ENCODE measurements around the gene JADE1. TPM values are rescaled to one million over a fixed set of nuclear protein-coding genes. Genes with fewer than 3 reads are reported as not detected.

JADE1 gene
- total and polyA plus RNA-seq, 3 experiments from 2014 or later: 28.4 to 43.7 (median 29.1) TPM

DNA sequence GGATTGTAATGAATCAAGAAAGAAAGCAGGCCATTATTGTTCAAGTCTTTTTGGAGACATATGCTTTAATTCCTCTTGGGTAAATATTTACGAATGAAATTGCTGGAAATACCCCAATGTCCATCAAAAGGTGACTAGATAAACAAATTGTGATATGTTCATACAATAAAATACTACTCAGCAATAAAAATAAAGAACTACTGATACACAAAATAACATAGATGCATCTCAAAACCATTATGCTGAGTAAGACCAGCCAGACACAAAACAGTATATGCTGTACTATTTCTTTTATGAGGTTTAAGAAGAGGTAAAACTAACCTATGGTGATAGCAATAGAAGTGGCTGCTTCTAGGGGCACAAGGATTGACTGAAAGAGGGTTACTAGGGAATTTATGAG is 28.8 kb upstream of the JADE1 start:
- Mint-ChIP-seq H3K4me1 (no peaks in the 10 kb centered on the region), H3K27ac (no peak overlapping the region)
- CTCF ChIA-PET: no interaction called here

DNA sequence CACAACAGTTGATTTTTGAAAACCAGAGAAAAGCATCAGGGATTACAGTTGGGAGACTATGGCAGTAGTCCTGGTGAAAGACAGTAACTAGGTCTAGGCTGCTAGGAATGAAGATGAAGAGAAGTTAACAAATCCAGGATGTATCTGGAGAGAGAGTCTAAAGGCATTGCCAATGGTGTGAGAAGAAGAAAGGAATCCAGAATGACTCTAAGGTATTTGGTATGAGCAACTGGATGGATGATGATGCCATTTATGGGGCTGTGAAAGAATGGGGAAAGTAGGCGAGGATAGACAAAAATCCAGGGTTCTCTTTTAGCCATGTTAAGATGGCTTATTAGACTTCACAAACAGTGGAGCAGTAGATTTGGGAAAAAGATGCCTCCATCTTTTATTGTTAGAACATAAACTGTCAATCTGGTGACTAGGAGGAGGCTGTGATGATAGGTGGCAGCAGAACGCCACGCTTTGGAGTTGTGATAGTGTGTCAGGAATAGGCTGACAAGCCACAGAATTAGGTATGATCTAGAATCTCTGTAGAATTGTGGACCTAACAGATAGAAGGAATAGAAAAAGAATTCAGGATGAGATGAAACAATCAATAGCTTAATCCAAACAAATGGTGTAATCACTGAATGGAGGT is 27.3 kb upstream of the JADE1 start:
- ChIA-PET POLR2A (no interaction called here), CTCF (interaction anchor here (1.4 to 3.3 kb wide), 5 partner anchors 30 to 87 kb away, joined by 3 to 19 read pairs (median 9); no protein-coding TSS in a partner anchor)
- peaks cover 0 to 7% of the 10 kb centered on the region in 2 donors for H3K27me3 Mint-ChIP-seq
- H3K36me3 Mint-ChIP-seq: no peaks in the 10 kb centered on the region
- H3K4me3 Mint-ChIP-seq: no peak overlapping the region
- no peak overlapping the region for H3K27ac ChIP-seq (ENCODE audit: low read depth, low read length)
- no peaks in the 10 kb centered on the region for H3K9me3 Mint-ChIP-seq
- H3K4me3 ChIP-seq (ENCODE audit: low read length): no peak overlapping the region
- H3K27ac Mint-ChIP-seq: peak overlapping the region in 1 of 8 donors; percentile 25
- no peaks in the 10 kb centered on the region for H3K27me3 ChIP-seq (ENCODE audit: insufficient read depth, low read length, poor library complexity, severe bottlenecking)
- no peaks in the 10 kb centered on the region for H3K36me3 ChIP-seq (ENCODE audit: insufficient read depth, low read length)
- DNase-seq: peak; percentile 35 to 72 (median 50)
- H3K4me1 Mint-ChIP-seq: no peaks in the 10 kb centered on the region
- no peaks in the 10 kb centered on the region for H3K9me3 ChIP-seq (ENCODE audit: low read length)
- H3K4me1 ChIP-seq (ENCODE audit: insufficient read depth, low read length): no peaks in the 10 kb centered on the region

More for the DNA sequence above, 28.8 kb upstream of the JADE1 start:
- Mint-ChIP-seq H3K36me3 (no peaks in the 10 kb centered on the region), H3K4me3 (no peak overlapping the region), H3K27me3 (peaks cover 0 to 13% of the 10 kb centered on the region in 2 donors), H3K9me3 (no peaks in the 10 kb centered on the region)
- H3K27me3 ChIP-seq (ENCODE audit: insufficient read depth, low read length, poor library complexity, severe bottlenecking): no peaks in the 10 kb centered on the region
- H3K4me3 ChIP-seq (ENCODE audit: low read length): no peak overlapping the region
- POLR2A ChIA-PET: no interaction called here
- H3K4me1 ChIP-seq (ENCODE audit: insufficient read depth, low read length): no peaks in the 10 kb centered on the region
- H3K9me3 ChIP-seq (ENCODE audit: low read length): no peaks in the 10 kb centered on the region
- no peaks in the 10 kb centered on the region for H3K36me3 ChIP-seq (ENCODE audit: insufficient read depth, low read length)
- H3K27ac ChIP-seq (ENCODE audit: low read depth, low read length): no peak overlapping the region
- no peak for DNase-seq

DNA sequence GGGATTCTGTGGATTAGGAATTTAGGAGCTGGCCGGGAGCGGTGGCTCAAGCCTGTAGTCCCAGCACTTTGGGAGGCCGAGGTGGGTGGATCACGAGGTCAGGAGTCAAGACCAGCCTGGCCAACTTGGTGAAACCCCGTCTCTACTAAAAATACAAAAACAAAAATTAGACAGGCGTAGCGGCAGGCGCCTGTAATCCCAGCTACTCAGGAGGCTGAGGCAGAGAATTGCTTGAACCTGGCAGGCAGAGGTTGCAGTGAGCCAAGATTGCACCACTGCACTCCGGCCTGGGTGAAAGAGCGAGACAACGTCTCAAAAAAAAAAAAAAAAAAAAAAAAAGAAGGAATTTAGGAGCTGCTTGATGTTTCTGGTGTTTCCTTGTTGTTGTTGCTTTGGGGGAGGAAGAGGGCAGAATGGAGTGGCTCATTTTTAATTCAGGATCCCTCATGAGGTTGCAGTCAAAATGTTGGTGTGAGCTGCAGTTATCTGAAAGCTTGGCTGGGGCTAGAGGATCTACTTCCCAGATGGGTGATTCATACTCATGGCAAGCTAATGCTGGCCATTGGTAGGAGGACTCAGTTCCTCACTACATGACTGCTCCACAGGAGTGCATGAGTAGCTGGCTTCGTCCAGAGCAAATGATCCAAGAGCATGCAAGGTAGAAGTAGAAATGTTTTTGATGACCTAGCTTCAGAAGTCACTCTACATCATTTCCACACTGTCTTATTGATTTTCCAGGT is 26.5 kb upstream of the JADE1 start:
- Histone ChIP-seq H3K9me3 (ENCODE audit: low read length) (no peaks in the 10 kb centered on the region), H3K27ac (ENCODE audit: low read depth, low read length) (no peak overlapping the region), H3K27me3 (ENCODE audit: insufficient read depth, low read length, poor library complexity, severe bottlenecking) (no peaks in the 10 kb centered on the region), H3K36me3 (ENCODE audit: insufficient read depth, low read length) (no peaks in the 10 kb centered on the region), H3K4me1 (ENCODE audit: insufficient read depth, low read length) (no peaks in the 10 kb centered on the region), H3K4me3 (ENCODE audit: low read length) (no peak overlapping the region)
- Mint-ChIP-seq H3K27me3 (peaks cover 0 to 5% of the 10 kb centered on the region in 2 donors), H3K9me3 (no peaks in the 10 kb centered on the region), H3K4me1 (no peaks in the 10 kb centered on the region), H3K27ac (no peak overlapping the region), H3K4me3 (no peak overlapping the region), H3K36me3 (no peaks in the 10 kb centered on the region)
- POLR2A ChIA-PET: no interaction called here
- CTCF ChIA-PET: interaction anchor here (0.7 to 3.3 kb wide), 7 partner anchors 29 to 519 kb away, joined by 3 to 19 read pairs (median 5); partner anchors contain the start of gene C4orf33
- no peak for DNase-seq

DNA sequence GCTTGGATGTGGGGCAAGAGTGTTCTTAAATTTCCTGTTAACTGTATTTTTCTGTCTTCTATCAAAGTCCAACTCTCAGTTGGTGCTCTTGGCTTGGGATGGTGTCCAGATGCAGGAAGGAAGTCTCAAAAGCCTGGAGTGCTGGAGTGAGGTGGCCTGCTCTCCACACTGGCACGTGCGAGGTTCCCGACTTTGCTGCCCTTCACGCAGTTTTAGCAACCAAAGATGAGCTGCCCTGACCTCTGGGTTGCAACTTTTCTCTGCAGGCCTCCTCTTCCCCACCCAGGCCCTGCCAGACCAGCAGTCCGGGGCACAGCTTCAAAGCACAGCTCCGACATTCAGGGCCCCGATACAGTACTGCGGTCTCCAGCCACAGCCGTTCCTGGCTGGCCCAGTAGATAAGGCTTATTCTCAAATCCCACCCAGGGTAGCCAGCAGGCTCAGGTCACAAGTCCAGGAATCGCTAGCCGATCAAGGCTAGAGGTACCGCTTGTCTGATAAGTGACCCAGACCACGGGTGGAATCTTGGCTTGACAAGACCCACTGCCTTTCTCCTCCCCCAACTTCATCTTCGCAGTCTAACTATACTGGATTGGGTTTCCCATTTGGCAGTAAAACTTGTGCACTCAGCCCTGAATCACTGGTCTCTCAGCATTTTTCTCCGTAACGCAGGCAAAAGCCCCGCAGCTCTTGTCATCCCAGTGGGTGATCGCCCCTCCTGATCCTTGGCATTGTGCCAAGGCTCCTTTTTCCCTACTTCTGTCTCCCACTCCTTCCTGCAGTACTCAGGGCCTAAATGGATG is 21.8 kb upstream of the JADE1 start:
- Mint-ChIP-seq H3K9me3 (no peaks in the 10 kb centered on the region), H3K27ac (no peak overlapping the region), H3K27me3 (peaks cover 3 to 11% of the 10 kb centered on the region in 2 donors), H3K4me1 (no peaks in the 10 kb centered on the region), H3K36me3 (peaks cover 0 to 2% (median 0%) of the 10 kb centered on the region in 3 donors), H3K4me3 (no peak overlapping the region)
- DNase-seq: no peak
- Histone ChIP-seq H3K9me3 (ENCODE audit: low read length) (no peaks in the 10 kb centered on the region), H3K36me3 (ENCODE audit: insufficient read depth, low read length) (no peaks in the 10 kb centered on the region), H3K27me3 (ENCODE audit: insufficient read depth, low read length, poor library complexity, severe bottlenecking) (no peaks in the 10 kb centered on the region), H3K4me1 (ENCODE audit: insufficient read depth, low read length) (no peaks in the 10 kb centered on the region), H3K27ac (ENCODE audit: low read depth, low read length) (no peak overlapping the region), H3K4me3 (ENCODE audit: low read length) (no peak overlapping the region)
- ChIA-PET CTCF (interaction anchor here (0.8 to 0.9 kb wide), 2 partner anchors 11 to 36 kb away, joined by 3 read pairs; no protein-coding TSS in a partner anchor), POLR2A (no interaction called here)

DNA sequence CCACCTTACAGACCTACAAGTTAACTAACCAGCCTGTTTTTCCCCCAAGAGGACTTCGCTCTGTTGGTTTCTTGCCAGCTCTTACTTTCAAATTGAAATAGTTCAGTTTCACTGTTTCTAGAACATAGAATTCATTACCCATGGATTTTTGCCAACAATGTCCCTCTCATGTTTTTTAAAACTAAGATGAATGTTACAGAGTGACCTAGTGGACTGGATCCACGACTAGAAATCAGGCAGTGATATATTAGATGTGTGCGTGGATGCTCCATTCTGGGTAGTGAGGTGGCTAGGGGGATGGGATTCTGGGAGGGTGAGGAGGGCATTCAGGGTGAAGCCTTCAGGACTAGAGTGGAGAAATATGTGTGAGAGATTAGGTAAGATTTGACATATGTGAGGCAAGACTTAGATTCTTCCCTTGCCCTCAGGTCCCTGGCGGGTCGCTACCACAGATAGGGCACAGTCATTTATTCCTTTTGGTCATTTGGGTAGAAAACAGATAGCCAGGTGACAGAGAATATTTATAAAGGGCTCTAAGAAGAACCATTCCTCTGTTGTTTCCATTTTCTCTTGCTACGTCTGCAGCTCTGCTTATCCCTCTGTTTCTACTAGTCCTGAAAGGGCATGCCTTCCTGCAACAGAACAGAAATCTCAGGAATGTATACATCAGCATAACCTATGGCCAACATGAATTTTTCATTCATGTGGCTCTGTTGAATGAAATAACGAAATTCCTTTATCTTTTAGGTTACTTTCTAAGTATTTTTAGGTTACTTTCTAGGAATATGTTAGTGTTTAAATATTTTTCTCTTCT is 15.4 kb upstream of the JADE1 start:
- DNase-seq: no peak
- CTCF ChIA-PET: no interaction called here
- Mint-ChIP-seq H3K27ac (no peak overlapping the region), H3K4me1 (no peaks in the 10 kb centered on the region), H3K27me3 (peaks cover 6 to 7% of the 10 kb centered on the region in 2 donors), H3K36me3 (peaks cover 0 to 2% (median 0%) of the 10 kb centered on the region in 3 donors), H3K9me3 (no peaks in the 10 kb centered on the region), H3K4me3 (no peak overlapping the region)
- Histone ChIP-seq H3K4me3 (ENCODE audit: low read length) (no peak overlapping the region), H3K36me3 (ENCODE audit: insufficient read depth, low read length) (no peaks in the 10 kb centered on the region), H3K9me3 (ENCODE audit: low read length) (no peaks in the 10 kb centered on the region), H3K27ac (ENCODE audit: low read depth, low read length) (no peak overlapping the region), H3K27me3 (ENCODE audit: insufficient read depth, low read length, poor library complexity, severe bottlenecking) (no peaks in the 10 kb centered on the region), H3K4me1 (ENCODE audit: insufficient read depth, low read length) (no peaks in the 10 kb centered on the region)
- POLR2A ChIA-PET: no interaction called here

DNA sequence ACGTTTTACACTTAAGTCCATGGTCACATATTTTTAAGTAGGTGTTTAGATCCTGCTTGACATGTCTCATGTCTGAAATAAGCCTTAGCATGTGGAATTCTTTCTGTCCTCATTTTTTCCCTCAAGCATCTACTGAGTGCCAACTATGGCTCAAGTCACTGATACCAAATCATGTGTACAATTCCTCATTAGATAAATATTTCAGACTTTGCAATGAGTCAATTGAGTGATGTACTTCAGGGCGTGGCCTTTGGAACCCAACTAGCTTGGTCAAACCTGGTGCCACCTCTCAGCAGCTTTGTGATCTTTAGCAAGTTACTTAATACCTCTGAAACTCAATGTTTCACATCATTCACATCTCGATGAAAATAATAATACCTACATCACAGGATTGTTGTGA is 12.6 kb upstream of the JADE1 start:
- H3K9me3 Mint-ChIP-seq: no peaks in the 10 kb centered on the region
- H3K27ac ChIP-seq (ENCODE audit: low read depth, low read length): no peak overlapping the region
- no peaks in the 10 kb centered on the region for H3K4me1 ChIP-seq (ENCODE audit: insufficient read depth, low read length)
- no peak overlapping the region for H3K4me3 ChIP-seq (ENCODE audit: low read length)
- POLR2A ChIA-PET: no interaction called here
- no peaks in the 10 kb centered on the region for H3K36me3 Mint-ChIP-seq
- no peaks in the 10 kb centered on the region for H3K9me3 ChIP-seq (ENCODE audit: low read length)
- no peaks in the 10 kb centered on the region for H3K4me1 Mint-ChIP-seq
- no peaks in the 10 kb centered on the region for H3K27me3 ChIP-seq (ENCODE audit: insufficient read depth, low read length, poor library complexity, severe bottlenecking)
- no peaks in the 10 kb centered on the region for H3K36me3 ChIP-seq (ENCODE audit: insufficient read depth, low read length)
- CTCF ChIA-PET: no interaction called here
- no peak overlapping the region for H3K4me3 Mint-ChIP-seq
- DNase-seq: no peak
- H3K27ac Mint-ChIP-seq: no peak overlapping the region
- peaks cover 2 to 3% of the 10 kb centered on the region in 2 donors for H3K27me3 Mint-ChIP-seq

DNA sequence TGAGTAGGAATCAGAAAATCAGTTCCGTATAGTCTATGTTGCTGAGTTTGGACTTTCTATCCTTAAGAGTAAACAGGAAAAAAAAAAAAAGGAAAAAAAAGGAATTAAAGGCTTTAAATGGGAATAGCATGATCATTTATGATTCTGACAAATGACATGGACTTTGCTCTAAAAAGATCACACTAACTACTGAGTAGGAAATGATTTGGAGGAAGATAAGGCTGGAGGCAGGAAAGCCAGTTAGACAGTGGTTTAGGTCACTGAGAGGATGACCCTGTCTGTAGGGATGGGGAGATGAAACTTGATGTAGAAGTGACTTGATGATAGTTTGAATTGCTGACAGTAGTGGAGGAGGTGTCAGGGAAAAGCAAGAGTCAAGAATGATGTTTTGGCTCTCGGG is 9.2 kb upstream of the JADE1 start:
- H3K4me1 ChIP-seq (ENCODE audit: insufficient read depth, low read length): peaks cover 10% of the 10 kb centered on the region
- H3K9me3 ChIP-seq (ENCODE audit: low read length): no peaks in the 10 kb centered on the region
- Mint-ChIP-seq H3K9me3 (no peaks in the 10 kb centered on the region), H3K4me1 (peaks cover 0 to 10% (median 4%) of the 10 kb centered on the region in 3 donors), H3K27me3 (peaks cover 2 to 3% of the 10 kb centered on the region in 2 donors), H3K4me3 (no peak overlapping the region), H3K36me3 (no peaks in the 10 kb centered on the region), H3K27ac (no peak overlapping the region)
- H3K4me3 ChIP-seq (ENCODE audit: low read length): no peak overlapping the region
- H3K27me3 ChIP-seq (ENCODE audit: insufficient read depth, low read length, poor library complexity, severe bottlenecking): no peaks in the 10 kb centered on the region
- H3K27ac ChIP-seq (ENCODE audit: low read depth, low read length): no peak overlapping the region
- DNase-seq: no peak
- POLR2A ChIA-PET: no interaction called here
- CTCF ChIA-PET: no interaction called here
- H3K36me3 ChIP-seq (ENCODE audit: insufficient read depth, low read length): no peaks in the 10 kb centered on the region

All from CD8-positive, alpha-beta memory T cell (primary cell).